WI38 (cell line): ENCODE results near the gene PBX1.

Source experiments
- H3K4me3 ChIP-seq: 2 replicates; pipeline ENCODE4 v1.5.1; 2011; ENCODE audit warnings: low read depth, mild to moderate bottlenecking, control low read depth, low read length
- CTCF ChIP-seq: IDR thresholded peaks from 2 replicates; pipeline ENCODE4 v1.5.1; 2012; ENCODE audit warnings: low read depth, mild to moderate bottlenecking, control low read depth, low read length

PBX1 gene

GRCh38 chr1:164625004-164625617, 66.1 kb downstream of the PBX1 start:
- H3K4me3 ChIP-seq, result no peak overlapping the region
- TF ChIP-seq CTCF, result no peak

GRCh38 chr1:164628772-164629171, 69.8 kb downstream of the PBX1 start:
- TF ChIP-seq CTCF, result no peak
- no peak overlapping the region for H3K4me3 ChIP-seq

GRCh38 chr1:164629971-164630370, 71.0 kb downstream of the PBX1 start:
- TF ChIP-seq CTCF, result no peak
- no peak overlapping the region for H3K4me3 ChIP-seq

GRCh38 chr1:164630626-164631396, 71.8 kb downstream of the PBX1 start:
- no peak for TF ChIP-seq CTCF
- no peak overlapping the region for H3K4me3 ChIP-seq

GRCh38 chr1:164631751-164632150, 72.8 kb downstream of the PBX1 start:
- TF ChIP-seq CTCF, result no peak

GRCh38 chr1:164633997-164634396, 75.0 kb downstream of the PBX1 start:
- no peak for TF ChIP-seq CTCF
- no peak overlapping the region for H3K4me3 ChIP-seq

More at GRCh38 chr1:164631751-164632150, 72.8 kb downstream of the PBX1 start:
- no peak overlapping the region for H3K4me3 ChIP-seq

GRCh38 chr1:164635059-164635802, 76.2 kb downstream of the PBX1 start:
- TF ChIP-seq CTCF, result no peak
- H3K4me3 ChIP-seq, result no peak overlapping the region
